SK-N-SH (cell line): ENCODE data around the gene STXBP1.

Source experiments
- CHD2 ChIP-seq: fragments of 150-350 bp; IDR thresholded peaks from 2 replicates; pipeline ENCODE4 v1.6.1; 2018; ENCODE audit warnings: low read length; ENCODE audit not compliant: partially characterized antibody
- NFIC ChIP-seq: IDR thresholded peaks from 2 replicates; pipeline ENCODE4 v1.4.0; 2012; ENCODE audit warnings: borderline replicate concordance
- POLR2AphosphoS5 ChIP-seq: IDR thresholded peaks from 2 replicates; pipeline ENCODE4 v1.6.1; 2012; ENCODE audit warnings: low read depth, low read length
- TAF1 ChIP-seq: IDR thresholded peaks from 2 replicates; pipeline ENCODE4 v1.6.1; 2012; ENCODE audit warnings: low read depth, mild to moderate bottlenecking, low read length, moderate library complexity, borderline replicate concordance
- YY1 ChIP-seq: IDR thresholded peaks from 2 replicates; pipeline ENCODE4 v1.4.0; 2012; ENCODE audit warnings: low read depth, mild to moderate bottlenecking
- TF ChIP-seq, protein P1 (sequence below): IDR thresholded peaks from 2 replicates; pipeline ENCODE4 v1.6.1; 2012; ENCODE audit warnings: mild to moderate bottlenecking, low read depth, low read length, moderate library complexity
- TF ChIP-seq, protein P2 (sequence below): fragments of 200-600 bp; sonication (generic); IDR thresholded peaks from 2 replicates; pipeline ENCODE4 v1.6.1; 2017; ENCODE audit warnings: antibody characterized with exemption, mild to moderate bottlenecking, moderate library complexity

- TF ChIP-seq, protein P1, sequence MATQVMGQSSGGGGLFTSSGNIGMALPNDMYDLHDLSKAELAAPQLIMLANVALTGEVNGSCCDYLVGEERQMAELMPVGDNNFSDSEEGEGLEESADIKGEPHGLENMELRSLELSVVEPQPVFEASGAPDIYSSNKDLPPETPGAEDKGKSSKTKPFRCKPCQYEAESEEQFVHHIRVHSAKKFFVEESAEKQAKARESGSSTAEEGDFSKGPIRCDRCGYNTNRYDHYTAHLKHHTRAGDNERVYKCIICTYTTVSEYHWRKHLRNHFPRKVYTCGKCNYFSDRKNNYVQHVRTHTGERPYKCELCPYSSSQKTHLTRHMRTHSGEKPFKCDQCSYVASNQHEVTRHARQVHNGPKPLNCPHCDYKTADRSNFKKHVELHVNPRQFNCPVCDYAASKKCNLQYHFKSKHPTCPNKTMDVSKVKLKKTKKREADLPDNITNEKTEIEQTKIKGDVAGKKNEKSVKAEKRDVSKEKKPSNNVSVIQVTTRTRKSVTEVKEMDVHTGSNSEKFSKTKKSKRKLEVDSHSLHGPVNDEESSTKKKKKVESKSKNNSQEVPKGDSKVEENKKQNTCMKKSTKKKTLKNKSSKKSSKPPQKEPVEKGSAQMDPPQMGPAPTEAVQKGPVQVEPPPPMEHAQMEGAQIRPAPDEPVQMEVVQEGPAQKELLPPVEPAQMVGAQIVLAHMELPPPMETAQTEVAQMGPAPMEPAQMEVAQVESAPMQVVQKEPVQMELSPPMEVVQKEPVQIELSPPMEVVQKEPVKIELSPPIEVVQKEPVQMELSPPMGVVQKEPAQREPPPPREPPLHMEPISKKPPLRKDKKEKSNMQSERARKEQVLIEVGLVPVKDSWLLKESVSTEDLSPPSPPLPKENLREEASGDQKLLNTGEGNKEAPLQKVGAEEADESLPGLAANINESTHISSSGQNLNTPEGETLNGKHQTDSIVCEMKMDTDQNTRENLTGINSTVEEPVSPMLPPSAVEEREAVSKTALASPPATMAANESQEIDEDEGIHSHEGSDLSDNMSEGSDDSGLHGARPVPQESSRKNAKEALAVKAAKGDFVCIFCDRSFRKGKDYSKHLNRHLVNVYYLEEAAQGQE, result no peak
- TF ChIP-seq, protein P2, sequence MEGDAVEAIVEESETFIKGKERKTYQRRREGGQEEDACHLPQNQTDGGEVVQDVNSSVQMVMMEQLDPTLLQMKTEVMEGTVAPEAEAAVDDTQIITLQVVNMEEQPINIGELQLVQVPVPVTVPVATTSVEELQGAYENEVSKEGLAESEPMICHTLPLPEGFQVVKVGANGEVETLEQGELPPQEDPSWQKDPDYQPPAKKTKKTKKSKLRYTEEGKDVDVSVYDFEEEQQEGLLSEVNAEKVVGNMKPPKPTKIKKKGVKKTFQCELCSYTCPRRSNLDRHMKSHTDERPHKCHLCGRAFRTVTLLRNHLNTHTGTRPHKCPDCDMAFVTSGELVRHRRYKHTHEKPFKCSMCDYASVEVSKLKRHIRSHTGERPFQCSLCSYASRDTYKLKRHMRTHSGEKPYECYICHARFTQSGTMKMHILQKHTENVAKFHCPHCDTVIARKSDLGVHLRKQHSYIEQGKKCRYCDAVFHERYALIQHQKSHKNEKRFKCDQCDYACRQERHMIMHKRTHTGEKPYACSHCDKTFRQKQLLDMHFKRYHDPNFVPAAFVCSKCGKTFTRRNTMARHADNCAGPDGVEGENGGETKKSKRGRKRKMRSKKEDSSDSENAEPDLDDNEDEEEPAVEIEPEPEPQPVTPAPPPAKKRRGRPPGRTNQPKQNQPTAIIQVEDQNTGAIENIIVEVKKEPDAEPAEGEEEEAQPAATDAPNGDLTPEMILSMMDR, result no peak
- TF ChIP-seq YY1 (no peak), CHD2 (no peak), TAF1 (no peak), NFIC (no peak), POLR2AphosphoS5 (no peak)
Observed at GRCh38 chr9:127705577-127706379, 93.7 kb downstream of the STXBP1 start.
